Measurements from ENCODE around the gene PNPLA6. TPM values are rescaled to one million over a fixed set of nuclear protein-coding genes. Genes with fewer than 3 reads are reported as not detected.
A peak's percentile ranks its signal among the peaks of the same experiment; 100 is the strongest.

The PNPLA6 gene
- polyA plus RNA-seq, 3 donors = 32.0 to 57.0 (median 43.3) TPM

DNA sequence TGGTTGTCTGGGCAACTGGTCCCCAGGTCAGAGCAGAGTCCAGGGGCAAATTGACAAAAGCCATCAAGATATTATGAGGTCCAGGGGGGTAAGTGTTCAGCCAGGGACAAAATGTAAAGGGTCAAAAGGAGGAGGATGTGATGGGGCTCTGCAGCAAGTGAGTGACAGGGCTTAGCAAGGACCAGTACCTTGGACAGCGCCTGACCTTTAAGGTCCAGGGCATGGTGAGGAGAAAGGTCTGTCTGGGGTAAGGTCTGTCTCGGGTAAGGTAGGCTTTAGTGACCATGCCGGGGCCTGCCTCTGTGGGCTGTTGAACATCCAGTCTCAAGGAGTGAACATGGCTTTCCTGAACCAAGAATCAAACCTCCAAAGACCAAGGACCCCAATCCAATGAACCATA, 25.9 kb upstream of the PNPLA6 start:
- no peak for DNase-seq (ENCODE audit: extremely low read depth in 1 of 11, low read depth in 9 of 11, low spot score in 4 of 11)

DNA sequence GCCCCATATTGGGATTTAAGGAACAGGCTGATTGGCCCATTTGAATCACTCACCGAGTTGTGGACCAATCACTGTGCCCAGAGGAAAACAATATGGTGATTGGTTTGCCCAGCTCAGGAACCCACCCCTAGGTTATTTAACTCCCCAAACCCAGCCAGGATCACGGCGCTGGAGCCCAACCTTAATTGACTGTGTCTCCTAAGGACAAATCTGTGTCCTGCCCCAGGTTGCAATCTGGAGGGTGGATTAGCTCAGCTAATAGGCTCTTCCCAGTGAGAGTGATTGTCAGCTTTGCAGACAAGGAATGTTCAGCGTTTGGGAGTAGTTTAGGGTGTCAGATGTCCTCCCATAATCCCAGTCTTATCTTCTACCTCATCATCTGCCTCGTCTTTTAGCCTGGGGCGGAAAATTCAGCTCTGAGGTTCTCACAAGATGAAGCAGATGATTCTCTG, 23.1 kb upstream of the PNPLA6 start:
- no peak for DNase-seq (ENCODE audit: extremely low read depth in 1 of 11, low read depth in 9 of 11, low spot score in 4 of 11)

DNA sequence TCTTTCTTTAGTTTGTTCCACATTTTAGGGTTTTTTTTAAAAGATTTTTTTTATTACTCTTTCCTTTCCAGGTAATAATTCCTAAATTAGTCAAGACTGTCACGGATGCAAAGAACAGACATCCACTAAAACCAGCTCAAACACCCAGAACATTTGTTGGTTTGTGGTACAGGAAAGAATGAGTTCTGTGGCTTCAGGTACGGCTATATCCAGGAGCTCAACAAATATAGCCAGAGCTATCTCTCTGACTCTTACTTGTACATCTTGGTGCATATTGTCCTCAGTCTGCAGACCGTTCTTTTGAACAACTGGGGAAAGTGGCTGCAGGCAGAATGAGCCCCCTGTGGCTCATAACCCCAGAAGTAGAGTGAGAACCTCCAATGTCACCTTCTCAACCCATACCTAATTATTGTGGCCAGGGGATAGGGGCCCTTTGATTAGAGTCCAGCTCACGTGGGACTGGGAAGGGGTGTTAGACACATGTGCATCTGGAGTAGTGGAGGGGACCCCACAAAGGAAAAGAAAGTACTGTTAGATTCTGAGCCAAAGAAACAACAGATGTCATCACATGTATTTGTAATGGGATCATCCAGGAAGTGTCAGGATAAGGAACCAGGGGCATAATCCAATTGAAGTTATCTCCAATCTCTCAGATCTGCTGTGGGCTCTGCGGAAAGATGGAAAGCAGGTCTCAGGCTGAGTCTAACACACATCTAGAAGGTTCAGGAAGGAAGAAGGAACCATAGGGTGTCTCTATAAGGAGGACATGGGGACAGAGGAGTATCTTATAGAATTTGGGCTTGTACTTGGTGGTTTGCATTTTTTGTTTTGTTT, 21.5 kb upstream of the PNPLA6 start:
- DNase-seq (ENCODE audit: extremely low read depth in 1 of 11, low read depth in 9 of 11, low spot score in 4 of 11) = no peak

DNA sequence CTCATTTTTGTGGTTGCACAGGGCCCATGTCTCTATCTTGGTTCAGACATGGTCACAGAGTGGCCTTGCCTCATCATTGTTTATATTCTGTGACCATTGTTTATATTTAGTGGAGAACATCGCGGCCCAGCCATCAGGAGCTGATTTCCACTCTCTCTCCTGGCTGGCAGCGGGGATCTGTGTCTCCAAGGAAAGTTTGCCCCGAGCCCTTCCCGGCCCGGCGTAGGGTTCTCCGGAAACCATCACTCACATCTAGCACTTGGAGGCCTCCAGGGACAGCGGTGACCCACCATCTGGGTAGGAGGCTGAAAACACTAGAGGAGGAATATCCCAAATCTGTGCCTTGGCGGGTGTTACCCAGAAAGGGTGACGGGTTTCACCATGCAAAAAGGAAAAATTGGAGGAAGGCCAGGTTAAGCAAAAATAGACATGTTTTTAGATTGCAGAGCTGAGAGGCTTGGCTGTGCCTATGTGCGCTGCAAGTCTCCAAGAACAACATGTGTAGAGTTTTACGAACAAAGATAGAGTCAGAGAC, 20.3 kb upstream of the PNPLA6 start:
- no peak for DNase-seq (ENCODE audit: extremely low read depth in 1 of 11, low read depth in 9 of 11, low spot score in 4 of 11)

- peak in 2 of 11 donors; percentile 65 to 70 for DNase-seq (ENCODE audit: extremely low read depth in 1 of 11, low read depth in 9 of 11, low spot score in 4 of 11)
Observed at GRCh38 chr19:7515645-7516151, 19.8 kb upstream of the PNPLA6 start, which contains the start of gene ZNF358. Gene ZNF358, plus strand, starts transcription at chr19:7516103. Its CDS starts 3,140 bp downstream, at chr19:7519243.

DNA sequence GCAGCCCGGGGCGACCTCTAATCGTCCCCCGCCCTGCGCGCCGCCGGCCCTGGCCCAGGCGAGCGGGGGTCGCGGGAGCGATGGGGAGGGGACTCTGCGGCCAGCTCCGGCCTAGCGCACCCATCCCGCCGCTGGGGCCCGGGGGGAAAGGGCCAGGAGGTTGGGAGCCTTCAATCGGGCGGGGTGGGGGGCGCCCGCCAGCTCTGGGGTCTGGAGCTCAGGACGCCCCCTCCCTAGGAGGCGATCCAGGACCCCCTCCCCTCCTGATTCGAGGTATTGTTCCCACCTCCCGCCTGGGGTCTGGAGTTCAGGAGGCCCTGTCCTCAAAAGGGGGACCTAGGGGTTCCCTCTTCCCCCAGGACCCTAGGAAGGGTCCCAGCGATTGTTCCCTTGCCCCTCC, 19.2 kb upstream of the PNPLA6 start:
- no peak for DNase-seq (ENCODE audit: extremely low read depth in 1 of 11, low read depth in 9 of 11, low spot score in 4 of 11)

- no peak for DNase-seq (ENCODE audit: extremely low read depth in 1 of 11, low read depth in 9 of 11, low spot score in 4 of 11)
Observed at GRCh38 chr19:7516878-7517277, 18.6 kb upstream of the PNPLA6 start.

- DNase-seq (ENCODE audit: extremely low read depth in 1 of 11, low read depth in 9 of 11, low spot score in 4 of 11) = no peak
Observed at GRCh38 chr19:7519361-7520130, 16.0 kb upstream of the PNPLA6 start.

GRCh38 chr19:7520131-7521051, 15.1 kb upstream of the PNPLA6 start:
- DNase-seq (ENCODE audit: extremely low read depth in 1 of 11, low read depth in 9 of 11, low spot score in 4 of 11) = no peak

DNA sequence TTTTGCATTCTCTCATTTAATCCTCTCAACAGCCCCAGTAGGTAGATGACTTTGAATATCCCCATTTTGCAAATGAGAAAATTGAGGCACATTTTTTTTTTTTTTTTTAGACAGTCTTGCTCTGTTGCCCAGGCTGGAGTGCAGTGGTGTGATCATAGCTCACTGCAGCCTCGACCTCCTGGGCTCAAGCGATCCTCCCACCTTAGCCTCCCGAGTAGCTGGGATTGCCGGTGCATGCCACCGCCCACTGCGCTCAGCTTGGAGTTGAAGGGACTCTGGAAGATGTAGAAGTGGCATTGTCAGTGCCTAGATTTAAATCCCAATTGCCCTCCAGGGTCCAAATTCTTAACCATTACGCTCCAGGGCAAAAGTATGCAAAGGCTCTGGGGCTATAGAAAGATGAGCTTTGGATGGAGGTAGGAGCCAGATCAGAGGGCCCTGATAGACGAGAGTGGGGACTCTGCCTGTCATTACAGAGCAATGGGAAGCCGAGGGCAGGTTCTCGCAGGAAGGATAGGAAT, 13.9 kb upstream of the PNPLA6 start:
- DNase-seq (ENCODE audit: extremely low read depth in 1 of 11, low read depth in 9 of 11, low spot score in 4 of 11) = no peak

GRCh38 chr19:7522072-7522922, 13.2 kb upstream of the PNPLA6 start, which contains the start of gene MCOLN1:
Gene MCOLN1, plus strand, starts transcription at chr19:7522624. Its CDS starts 127 bp downstream, at chr19:7522751.
- peak; percentile 91 to 98 (median 95) for DNase-seq (ENCODE audit: extremely low read depth in 1 of 11, low read depth in 9 of 11, low spot score in 4 of 11)

GRCh38 chr19:7522923-7523667, 12.4 kb upstream of the PNPLA6 start:
- DNase-seq (ENCODE audit: extremely low read depth in 1 of 11, low read depth in 9 of 11, low spot score in 4 of 11) = no peak

DNA sequence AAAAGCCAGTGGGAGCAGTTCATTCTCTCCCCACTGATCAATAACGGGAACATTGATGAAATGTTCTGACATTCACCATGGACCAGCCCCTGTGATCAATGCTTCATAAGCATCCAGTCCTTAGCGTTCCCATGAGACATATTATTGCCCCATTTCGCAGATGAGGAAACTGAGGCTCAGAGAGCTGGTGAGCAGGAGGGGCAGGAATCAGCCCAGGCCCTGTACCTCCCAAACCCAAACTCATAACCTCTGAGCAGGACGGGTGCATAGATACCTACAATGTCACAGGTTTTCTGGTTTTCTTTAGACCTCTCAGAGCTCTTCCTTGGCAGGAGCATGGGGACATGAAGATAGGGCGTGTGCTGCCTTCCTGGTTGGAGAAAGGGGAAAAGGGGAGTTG, 11.0 kb upstream of the PNPLA6 start:
- DNase-seq (ENCODE audit: extremely low read depth in 1 of 11, low read depth in 9 of 11, low spot score in 4 of 11) = no peak

GRCh38 chr19:7524992-7525739, 10.4 kb upstream of the PNPLA6 start:
- no peak for DNase-seq (ENCODE audit: extremely low read depth in 1 of 11, low read depth in 9 of 11, low spot score in 4 of 11)

GRCh38 chr19:7526059-7526929, 9.2 kb upstream of the PNPLA6 start:
- no peak for DNase-seq (ENCODE audit: extremely low read depth in 1 of 11, low read depth in 9 of 11, low spot score in 4 of 11)

All from renal cortex interstitium (tissue), 11 donors.